ENCODE measurements around the gene CPA5.

CPA5 gene

GRCh38 chr7:130332259-130333053 lies 12.2 kb upstream of the CPA5 start:
- no peak for DNase-seq (ENCODE audit: low read depth)

DNA sequence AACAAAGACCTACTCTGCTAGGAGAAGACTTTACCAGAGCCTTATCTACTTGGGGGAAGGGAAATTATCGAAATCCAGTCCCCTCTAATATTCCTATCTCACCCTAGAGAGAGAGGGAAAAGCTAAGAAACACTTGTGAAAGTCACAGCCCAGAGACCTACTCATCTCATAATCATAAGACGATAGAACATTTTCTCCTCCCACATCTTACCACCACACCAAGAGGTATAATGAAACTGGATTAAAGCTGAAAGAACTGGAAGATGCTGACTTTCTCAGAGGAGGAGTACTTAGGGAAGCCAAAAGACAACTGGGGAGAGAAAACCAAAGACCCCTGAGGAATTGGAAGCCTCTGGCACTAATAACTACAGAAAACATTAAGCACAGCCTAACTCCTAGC lies 10.8 kb upstream of the CPA5 start:
- DNase-seq (ENCODE audit: low read depth): no peak

DNA sequence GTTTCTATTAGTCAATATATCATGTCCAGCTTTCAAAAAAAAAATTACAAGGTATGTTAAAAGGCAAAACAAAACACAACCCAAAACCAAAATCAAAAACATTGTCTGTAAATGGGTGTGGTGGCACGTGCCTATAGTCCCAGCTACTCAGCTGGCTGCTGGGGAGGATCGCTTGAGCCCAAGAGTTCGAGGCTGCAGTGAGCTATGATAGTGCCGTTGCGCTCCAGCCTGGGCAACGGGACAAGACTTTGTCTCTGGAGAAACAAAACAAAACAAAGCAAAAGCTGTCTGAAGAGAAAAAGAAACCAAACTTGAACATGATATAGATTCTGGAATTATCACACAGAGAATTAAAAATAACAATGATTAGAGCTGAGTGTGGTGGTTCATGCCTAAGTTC lies 10.3 kb upstream of the CPA5 start:
- DNase-seq (ENCODE audit: low read depth): no peak

GRCh38 chr7:130337410-130337971 lies 7.1 kb upstream of the CPA5 start:
- no peak for DNase-seq (ENCODE audit: low read depth)

GRCh38 chr7:130338233-130338632 lies 6.4 kb upstream of the CPA5 start:
- DNase-seq (ENCODE audit: low read depth): no peak

- DNase-seq (ENCODE audit: low read depth): no peak
Measured at GRCh38 chr7:130341882-130342281, 2.7 kb upstream of the CPA5 start.

GRCh38 chr7:130342701-130343380 lies 1.8 kb upstream of the CPA5 start:
- DNase-seq (ENCODE audit: low read depth): no peak

DNA sequence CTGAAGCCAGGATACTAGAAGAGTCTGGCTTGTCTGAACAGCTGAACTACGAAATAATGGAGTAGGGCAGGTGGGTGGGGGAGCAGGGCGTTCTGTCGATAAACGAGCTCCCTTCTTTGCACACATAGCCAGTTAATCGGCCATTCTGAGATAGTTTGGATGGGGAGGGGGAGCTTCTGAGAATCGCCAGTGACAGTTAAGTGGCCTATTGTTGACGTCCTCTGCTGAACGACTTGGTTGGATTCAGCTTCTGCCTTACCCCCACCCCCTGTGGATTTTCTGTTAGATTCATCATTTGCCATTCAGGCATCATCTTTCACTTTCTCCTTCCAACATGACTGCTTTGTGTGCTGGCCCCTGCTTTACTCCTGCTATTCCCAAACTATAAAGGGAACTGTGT lies 520 bp downstream of the CPA5 start:
- no peak for DNase-seq (ENCODE audit: low read depth)

- no peak for DNase-seq (ENCODE audit: low read depth)
Measured at GRCh38 chr7:130345725-130346124, 1.1 kb downstream of the CPA5 start.

DNA sequence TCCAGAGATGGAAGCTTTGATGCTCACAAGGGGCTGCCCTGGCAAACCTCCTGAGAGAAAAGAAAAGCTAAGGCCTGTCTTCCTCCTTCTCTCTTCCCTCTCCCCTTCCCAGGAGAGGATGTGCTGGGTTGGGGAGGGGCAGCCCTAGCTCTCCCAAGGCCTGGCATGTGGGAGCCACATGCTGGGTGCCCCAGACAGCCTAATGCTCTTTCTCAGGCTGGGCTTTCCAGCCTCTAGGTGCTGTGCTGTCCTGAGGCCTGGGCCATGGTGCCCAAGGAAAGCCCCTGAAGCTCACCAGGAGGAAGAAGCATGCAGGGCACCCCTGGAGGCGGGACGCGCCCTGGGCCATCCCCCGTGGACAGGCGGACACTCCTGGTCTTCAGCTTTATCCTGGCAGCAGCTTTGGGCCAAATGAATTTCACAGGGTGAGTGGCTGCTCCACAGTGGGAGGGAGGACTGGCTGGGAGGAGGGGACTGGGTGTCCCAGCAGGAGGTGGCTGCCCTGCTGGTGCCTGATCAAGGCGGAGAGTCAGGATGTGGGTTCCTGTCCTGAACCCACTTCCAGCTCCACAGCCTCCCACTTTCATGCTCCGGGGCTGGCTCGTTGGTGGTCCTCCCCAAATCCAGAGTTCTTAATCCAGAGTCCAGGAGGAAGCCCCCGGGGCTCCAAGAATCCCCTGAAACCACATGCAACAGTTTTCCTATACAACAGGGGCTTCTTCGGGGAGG lies 1.7 kb downstream of the CPA5 start:
- no peak for DNase-seq (ENCODE audit: low read depth)

DNA sequence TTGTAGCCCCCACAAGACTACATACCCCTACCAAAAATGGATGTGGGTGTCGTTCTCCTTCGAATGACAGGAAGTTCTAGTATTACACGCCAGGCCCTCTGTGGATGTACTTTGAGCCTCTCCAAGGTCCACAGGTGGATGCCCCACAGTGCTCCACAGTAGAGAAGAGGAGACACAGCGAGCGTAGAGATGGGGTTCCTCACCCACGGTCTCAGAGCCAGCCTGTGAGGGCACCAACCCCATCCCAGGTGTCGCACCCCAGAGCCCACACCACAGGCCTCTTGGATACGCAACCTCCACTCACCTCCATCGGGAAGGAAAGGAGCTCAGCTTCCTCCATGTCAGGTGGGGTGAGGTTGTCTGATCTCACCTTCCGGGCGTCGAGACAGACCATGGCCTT lies 2.3 kb downstream of the CPA5 start:
- no peak for DNase-seq (ENCODE audit: low read depth)

GRCh38 chr7:130349911-130350782 lies 5.5 kb downstream of the CPA5 start:
- DNase-seq (ENCODE audit: low read depth): no peak

DNA sequence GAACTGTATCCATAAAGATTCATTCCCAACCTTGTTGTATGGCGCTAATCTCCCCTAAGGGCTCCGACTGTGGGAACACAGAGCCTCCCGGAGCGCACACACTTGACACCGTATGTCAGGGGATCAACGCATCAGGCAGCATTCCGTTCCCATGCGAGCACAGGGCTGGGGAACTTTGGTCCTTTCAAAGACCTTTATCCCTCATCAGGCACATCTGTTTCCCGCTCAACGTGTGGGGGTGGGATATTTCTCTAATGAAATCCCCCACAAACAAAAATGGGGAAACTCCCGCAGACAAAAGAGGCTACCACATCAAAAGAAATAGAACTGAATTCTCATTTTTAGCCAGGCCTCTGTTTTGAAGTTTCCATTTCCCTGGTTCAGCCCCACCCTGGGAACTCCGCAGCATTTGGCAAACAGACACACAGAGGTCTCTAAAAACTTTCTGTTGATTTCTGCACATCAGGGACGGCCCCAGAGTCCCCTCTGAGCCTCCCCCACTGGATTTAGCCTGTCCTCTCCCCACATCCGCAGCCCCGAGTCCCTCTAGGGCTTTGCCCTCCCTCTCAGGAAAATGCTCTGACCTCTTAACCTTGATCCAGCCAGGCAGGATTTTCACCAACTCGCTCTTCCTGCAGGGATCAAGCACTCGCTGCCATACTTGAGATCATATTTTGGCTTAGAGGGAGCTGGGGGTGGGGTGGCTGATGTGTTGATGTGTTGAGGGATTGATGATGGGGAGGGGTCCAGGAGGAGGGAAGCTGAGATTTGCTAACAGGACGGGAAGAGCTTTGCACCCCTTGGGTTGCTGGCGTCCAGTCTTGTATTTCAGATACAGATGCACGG lies 6.6 kb downstream of the CPA5 start:
- no peak for DNase-seq (ENCODE audit: low read depth)

DNA sequence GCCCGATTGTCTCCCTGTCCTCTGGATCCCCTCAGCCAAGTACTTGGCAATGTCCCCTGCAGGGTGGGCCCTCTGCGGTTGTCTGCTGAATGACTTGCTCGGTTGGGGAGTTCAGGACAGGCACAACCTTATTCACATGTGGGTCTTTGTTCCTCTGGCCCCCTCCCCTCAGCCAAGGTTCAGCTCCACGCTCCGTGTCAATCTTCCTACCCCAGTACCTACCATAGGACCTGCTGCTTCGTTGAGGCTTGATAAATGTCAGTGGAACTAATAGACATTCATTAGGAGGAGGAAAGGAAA lies 7.1 kb downstream of the CPA5 start:
- no peak for DNase-seq (ENCODE audit: low read depth)

- no peak for DNase-seq (ENCODE audit: low read depth)
Measured at GRCh38 chr7:130352194-130353074, 7.8 kb downstream of the CPA5 start.

GRCh38 chr7:130353196-130353595 lies 8.6 kb downstream of the CPA5 start:
- DNase-seq (ENCODE audit: low read depth): no peak

DNA sequence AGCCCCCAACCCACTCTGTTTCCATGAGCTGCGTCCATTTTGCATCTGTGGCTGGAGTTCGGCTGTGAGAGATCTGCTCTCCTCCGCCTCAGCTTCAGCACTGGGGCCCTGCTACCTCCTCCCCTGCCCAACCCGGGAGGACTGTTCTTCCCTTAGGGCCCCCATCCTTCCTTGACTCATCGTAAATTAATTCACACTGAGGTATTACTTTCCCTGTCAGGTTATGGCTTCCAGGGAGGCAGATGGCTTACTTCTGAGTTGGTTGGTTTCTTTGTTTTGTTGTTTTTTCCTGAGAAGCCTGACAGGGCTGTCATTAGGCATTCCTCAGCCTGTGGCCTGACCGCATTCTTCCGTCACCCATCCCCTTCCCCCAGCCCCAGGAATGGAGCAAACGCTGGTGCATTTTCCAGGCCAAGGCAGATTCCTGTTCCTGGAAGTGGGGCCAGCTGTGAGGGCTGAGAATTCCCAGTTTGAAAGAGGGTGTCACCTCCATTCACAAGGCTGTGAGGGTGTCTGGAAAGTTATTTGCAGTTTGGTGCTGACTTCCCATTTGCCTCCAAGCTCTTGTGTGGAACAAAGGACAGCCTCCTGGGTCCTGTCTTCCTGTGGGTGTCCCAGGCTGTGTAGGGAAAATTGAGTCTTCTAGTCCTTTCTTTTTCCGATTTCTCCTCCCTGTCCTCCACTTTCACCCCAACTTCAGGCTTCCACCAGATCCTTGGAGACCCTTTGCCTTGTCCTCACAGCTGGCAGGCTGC lies 11.7 kb downstream of the CPA5 start:
- DNase-seq (ENCODE audit: low read depth): no peak

DNA sequence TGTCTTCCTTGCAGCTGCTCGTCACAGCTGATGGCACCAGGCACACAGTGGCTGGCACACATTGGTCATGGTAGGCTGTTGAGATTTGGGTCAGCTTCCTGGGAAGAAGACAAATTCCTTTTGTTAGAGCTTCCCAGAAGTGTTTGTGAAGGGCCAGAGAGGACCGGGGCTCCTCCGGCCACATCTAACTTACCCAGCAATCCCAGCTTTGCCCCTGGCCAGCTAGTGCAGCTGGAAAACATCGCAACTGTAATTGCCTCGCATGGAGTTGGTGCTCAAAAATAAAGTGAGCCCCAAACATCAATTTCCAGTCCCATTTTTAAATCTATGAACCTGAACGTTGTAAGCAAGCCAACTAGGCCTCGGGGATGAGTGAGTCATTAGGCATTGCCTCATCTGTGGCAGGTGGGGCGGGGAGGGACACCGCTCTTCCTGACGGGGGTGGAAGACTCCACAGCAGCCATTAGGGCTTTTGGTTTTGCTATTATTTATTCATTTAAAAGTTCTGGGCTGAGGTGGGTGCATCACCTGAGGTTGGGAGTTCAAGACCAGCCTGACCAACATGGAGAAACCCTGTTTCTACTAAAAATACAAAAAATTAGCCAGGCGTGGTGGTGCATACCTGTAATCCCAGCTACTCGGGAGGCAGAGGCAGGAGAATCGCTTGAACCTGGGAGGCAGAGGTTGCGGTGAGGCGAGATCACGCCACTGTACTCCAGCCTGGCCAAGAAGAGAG lies 12.4 kb downstream of the CPA5 start:
- no peak for DNase-seq (ENCODE audit: low read depth)

- DNase-seq (ENCODE audit: low read depth): no peak
Measured at GRCh38 chr7:130358471-130358870, 13.9 kb downstream of the CPA5 start.

Measured in activated T-cell treated with anti-CD3 and anti-CD28 coated beads for 24 hours (primary cell).